K562 (cell line): ENCODE data around the gene CAPZB.

ENCODE experiments used
- CTCF ChIP-seq, 3 experiments: IDR thresholded peaks in 2 of 3; conservative IDR thresholded peaks in 1 of 3; 2 replicates each; pipeline ENCODE4 v1.5.1; 2011 to 2012; ENCODE audit warnings: low read length in 3 of 3, mild to moderate bottlenecking in 3 of 3, control low read depth in 2 of 3, improper control_type of control experiment in 1 of 3, inconsistent platforms in 1 of 3, low read depth in 1 of 3, mixed read lengths in 1 of 3, moderate library complexity in 1 of 3; ENCODE audit not compliant: insufficient read depth in 2 of 3
- EZH2 ChIP-seq: IDR thresholded peaks from 2 replicates; pipeline ENCODE4 v1.6.1; 2012; ENCODE audit warnings: low read depth, mild to moderate bottlenecking, inconsistent platforms, low read length, borderline replicate concordance
- HNRNPL ChIP-seq: fragments of 200-400 bp; formaldehyde crosslinking; IDR thresholded peaks from 2 replicates; pipeline ENCODE4 v1.6.1; 2017; ENCODE audit warnings: low read depth, mild to moderate bottlenecking, low read length
- JUN ChIP-seq, 2 experiments: sonication (generic) in 1 of 2; formaldehyde crosslinking in 1 of 2; IDR thresholded peaks; 2 replicates each; pipeline versions ENCODE4 v1.6.1 to v1.8.0; 2012 to 2022; ENCODE audit warnings: borderline replicate concordance in 2 of 2, mild to moderate bottlenecking in 2 of 2, improper control_type of control experiment in 1 of 2, low read depth in 1 of 2, low read length in 1 of 2, missing genetic modification reagents in 1 of 2
- POLR2AphosphoS5 ChIP-seq: IDR thresholded peaks from 2 replicates; pipeline ENCODE4 v1.6.1; 2011; ENCODE audit warnings: mild to moderate bottlenecking, low read depth, low read length, moderate library complexity; ENCODE audit not compliant: control insufficient read depth, insufficient read depth
- ZNF134 ChIP-seq: fragments of 250-450 bp; sonication (Bioruptor Pico); conservative IDR thresholded peaks from 2 replicates; pipeline ENCODE4 v1.4.0; 2020
- ZNF318 ChIP-seq, 2 experiments: fragments of 450-650 bp; IDR thresholded peaks; 2 replicates each; pipeline ENCODE4 v1.6.1; 2016; ENCODE audit warnings: mild to moderate bottlenecking in 2 of 2, borderline replicate concordance in 1 of 2, low read depth in 1 of 2, moderate library complexity in 1 of 2

GRCh38 chr1:19458815-19459417 lies 26.4 kb downstream of the CAPZB start:
- TF ChIP-seq ZNF134: no peak
- TF ChIP-seq POLR2AphosphoS5: no peak
- TF ChIP-seq ZNF318 (IDR thresholded peaks at IDR 0.05; ENCODE audit: borderline replicate concordance in 1 of 2, low read depth in 1 of 2): no peak
- no peak for TF ChIP-seq HNRNPL
- no peak for TF ChIP-seq CTCF (IDR thresholded peaks at IDR 0.05 in 2 of 3, conservative IDR thresholded peaks at IDR 0.05 in 1 of 3; ENCODE audit: insufficient read depth in 2 of 3, low read depth in 1 of 3, low read length in 3 of 3)
- TF ChIP-seq JUN (IDR thresholded peaks at IDR 0.05; ENCODE audit: borderline replicate concordance, low read depth, low read length): no peak
- no peak for TF ChIP-seq JUN (CRISPR knock-in tag; IDR thresholded peaks at IDR 0.05; ENCODE audit: borderline replicate concordance)
- TF ChIP-seq EZH2: no peak
